NB4 (cell line): ENCODE data around the gene GPR68.

Experiments used
- DNase-seq: peaks from one replicate; pipeline ENCODE4 v3.0.0; 2010; ENCODE audit warnings: low read depth
- H3K4me3 ChIP-seq: one replicate; pipeline ENCODE4 v1.5.1; 2011; ENCODE audit warnings: mild to moderate bottlenecking, low read depth, low read length, moderate library complexity
- CTCF ChIP-seq: IDR thresholded peaks from one replicate; pipeline ENCODE4 v1.5.1; 2012; ENCODE audit warnings: low read depth, low read length
- MAX ChIP-seq: IDR thresholded peaks from 2 replicates; pipeline ENCODE4 v1.6.1; 2011; ENCODE audit warnings: low read depth, low read length
- MYC ChIP-seq: IDR thresholded peaks from 2 replicates; pipeline ENCODE4 v1.6.1; 2011; ENCODE audit warnings: low read depth, low read length
- POLR2A ChIP-seq: IDR thresholded peaks from 2 replicates; pipeline ENCODE4 v1.6.1; 2011; ENCODE audit warnings: mild to moderate bottlenecking; ENCODE audit not compliant: insufficient read length; ENCODE audit errors: extremely low read depth

Gene GPR68

GRCh38 chr14:91258876-91259275 is 14.4 kb upstream of the GPR68 start:
- DNase-seq = no peak
- no peak overlapping the region for H3K4me3 ChIP-seq
- no peak for TF ChIP-seq POLR2A
- TF ChIP-seq CTCF = no peak
- no peak for TF ChIP-seq MAX
- TF ChIP-seq MYC = no peak

GRCh38 chr14:91258011-91258618 is 13.6 kb upstream of the GPR68 start:
- no peak for DNase-seq
- H3K4me3 ChIP-seq = no peak overlapping the region
- TF ChIP-seq MYC = no peak
- no peak for TF ChIP-seq MAX
- no peak for TF ChIP-seq POLR2A
- TF ChIP-seq CTCF = no peak

- DNase-seq = no peak
- no peak for TF ChIP-seq MYC
- TF ChIP-seq CTCF = no peak
- no peak for TF ChIP-seq POLR2A
- TF ChIP-seq MAX = no peak
Measured at GRCh38 chr14:91257328-91258010, 13.0 kb upstream of the GPR68 start.

GRCh38 chr14:91256661-91257060 is 12.2 kb upstream of the GPR68 start:
- TF ChIP-seq CTCF = no peak
- no peak for TF ChIP-seq POLR2A
- TF ChIP-seq MAX = no peak
- no peak for TF ChIP-seq MYC
- no peak for DNase-seq
- no peak overlapping the region for H3K4me3 ChIP-seq

More at GRCh38 chr14:91257328-91258010, 13.0 kb upstream of the GPR68 start:
- H3K4me3 ChIP-seq = no peak overlapping the region

- no peak overlapping the region for H3K4me3 ChIP-seq
- TF ChIP-seq MYC (no peak), CTCF (no peak)
- DNase-seq = no peak
Measured at GRCh38 chr14:91255026-91255695, 10.7 kb upstream of the GPR68 start.
